Suprapubic skin (tissue), 3 donors: ENCODE results near the gene CDKN3.

ENCODE experiments used
- POLR2AphosphoS5 ChIP-seq, 3 donors: sonication (generic); formaldehyde crosslinking; IDR thresholded peaks; one replicate each; pipeline ENCODE4 v1.6.1; 2017; ENCODE audit warnings: antibody characterized with exemption in 3 of 3
- TF ChIP-seq, protein P1 (sequence below), 2 donors: fragments of 200-600 bp in 1 of 2; fragments of 450-650 bp in 1 of 2; sonication (generic) in 1 of 2; IDR thresholded peaks; one replicate each; pipeline ENCODE4 v1.5.1; 2016 to 2019; ENCODE audit warnings: antibody characterized with exemption in 2 of 2, mild to moderate bottlenecking in 1 of 2, moderate library complexity in 1 of 2

GRCh38 chr14:54396183-54396492, 669 bp upstream of the CDKN3 start:
- TF ChIP-seq, protein P1, sequence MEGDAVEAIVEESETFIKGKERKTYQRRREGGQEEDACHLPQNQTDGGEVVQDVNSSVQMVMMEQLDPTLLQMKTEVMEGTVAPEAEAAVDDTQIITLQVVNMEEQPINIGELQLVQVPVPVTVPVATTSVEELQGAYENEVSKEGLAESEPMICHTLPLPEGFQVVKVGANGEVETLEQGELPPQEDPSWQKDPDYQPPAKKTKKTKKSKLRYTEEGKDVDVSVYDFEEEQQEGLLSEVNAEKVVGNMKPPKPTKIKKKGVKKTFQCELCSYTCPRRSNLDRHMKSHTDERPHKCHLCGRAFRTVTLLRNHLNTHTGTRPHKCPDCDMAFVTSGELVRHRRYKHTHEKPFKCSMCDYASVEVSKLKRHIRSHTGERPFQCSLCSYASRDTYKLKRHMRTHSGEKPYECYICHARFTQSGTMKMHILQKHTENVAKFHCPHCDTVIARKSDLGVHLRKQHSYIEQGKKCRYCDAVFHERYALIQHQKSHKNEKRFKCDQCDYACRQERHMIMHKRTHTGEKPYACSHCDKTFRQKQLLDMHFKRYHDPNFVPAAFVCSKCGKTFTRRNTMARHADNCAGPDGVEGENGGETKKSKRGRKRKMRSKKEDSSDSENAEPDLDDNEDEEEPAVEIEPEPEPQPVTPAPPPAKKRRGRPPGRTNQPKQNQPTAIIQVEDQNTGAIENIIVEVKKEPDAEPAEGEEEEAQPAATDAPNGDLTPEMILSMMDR (IDR thresholded peaks at IDR 0.05) = no peak
- TF ChIP-seq POLR2AphosphoS5 (IDR thresholded peaks at IDR 0.05) = no peak
